ENCODE results near the gene RBM47. TPM values are rescaled to one million over a fixed set of nuclear protein-coding genes. Genes with fewer than 3 reads are reported as not detected.

RBM47 gene
- total and polyA plus RNA-seq, 7 experiments from 2014 or later: 0.17 to 47.2 (median 1.9) TPM

DNA sequence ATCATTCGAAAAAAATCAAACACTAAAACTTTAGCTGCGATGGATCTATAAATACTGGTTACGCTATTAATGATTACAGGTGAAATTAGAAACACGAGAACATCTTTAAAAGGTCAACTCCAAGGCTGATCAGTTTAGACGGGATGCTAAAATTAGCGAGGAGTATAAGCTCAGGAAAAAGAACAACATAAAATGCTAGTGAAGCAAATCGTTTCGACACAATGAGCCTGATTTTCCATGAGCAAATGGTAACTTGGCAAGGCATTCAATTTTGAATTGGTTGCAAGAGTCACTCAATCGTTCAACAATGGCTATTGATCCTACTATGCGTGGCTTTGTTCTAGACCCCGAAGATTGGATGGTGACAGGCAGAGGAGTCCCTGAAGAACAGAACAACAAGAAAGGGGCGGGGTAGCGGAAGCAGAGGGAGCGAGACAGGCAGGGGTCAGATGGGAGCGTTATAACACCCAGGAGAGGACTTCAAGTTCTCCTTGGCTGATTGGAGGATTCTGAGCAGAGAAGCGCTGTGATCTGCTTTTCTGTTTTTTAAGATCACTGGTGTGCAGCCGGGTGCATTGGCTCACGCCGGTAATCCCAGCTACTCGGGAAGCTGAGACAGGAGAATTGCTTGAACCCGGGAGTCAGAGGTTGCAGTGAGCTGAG, 146.5 kb downstream of the RBM47 start:
- no peak for DNase-seq
- POLR2A ChIA-PET: no interaction called here
- H3K27ac ChIP-seq (ENCODE audit: low read depth, low read length): no peak overlapping the region
- peaks cover 0 to 10% (median 0%) of the 10 kb centered on the region in 5 donors for H3K27me3 Mint-ChIP-seq
- no peaks in the 10 kb centered on the region for H3K4me1 ChIP-seq (ENCODE audit: control insufficient read depth in 2 of 2, insufficient read depth in 2 of 2, low read length in 2 of 2)
- peaks cover 0 to 10% (median 0%) of the 10 kb centered on the region in 11 donors for H3K9me3 Mint-ChIP-seq
- peak overlapping the region in 1 of 9 donors; percentile 26 for H3K27ac Mint-ChIP-seq
- ATAC-seq: no peak
- H3K4me3 ChIP-seq (ENCODE audit: low read length): no peak overlapping the region
- H3K4me3 Mint-ChIP-seq: no peak overlapping the region
- no peaks in the 10 kb centered on the region for H3K27me3 ChIP-seq (ENCODE audit: control insufficient read depth in 2 of 2, insufficient read depth in 2 of 2, low read length in 2 of 2)
- CTCF ChIA-PET: interaction anchor here (0.6 kb wide), 1 partner anchor 240 kb away, joined by 3 read pairs; no protein-coding TSS in a partner anchor
- H3K4me1 Mint-ChIP-seq: peaks cover 0 to 8% (median 2%) of the 10 kb centered on the region in 7 donors
- peaks cover 0 to 15% (median 0%) of the 10 kb centered on the region in 5 donors for H3K36me3 Mint-ChIP-seq
- H3K9me3 ChIP-seq (ENCODE audit: control insufficient read depth in 2 of 3, low read length in 3 of 3): no peaks in the 10 kb centered on the region
- intact Hi-C loops (cut with micrococcal nuclease): no loop called here
- no peaks in the 10 kb centered on the region for H3K36me3 ChIP-seq (ENCODE audit: control insufficient read depth in 2 of 3, insufficient read depth in 3 of 3, low read length in 3 of 3)

DNA sequence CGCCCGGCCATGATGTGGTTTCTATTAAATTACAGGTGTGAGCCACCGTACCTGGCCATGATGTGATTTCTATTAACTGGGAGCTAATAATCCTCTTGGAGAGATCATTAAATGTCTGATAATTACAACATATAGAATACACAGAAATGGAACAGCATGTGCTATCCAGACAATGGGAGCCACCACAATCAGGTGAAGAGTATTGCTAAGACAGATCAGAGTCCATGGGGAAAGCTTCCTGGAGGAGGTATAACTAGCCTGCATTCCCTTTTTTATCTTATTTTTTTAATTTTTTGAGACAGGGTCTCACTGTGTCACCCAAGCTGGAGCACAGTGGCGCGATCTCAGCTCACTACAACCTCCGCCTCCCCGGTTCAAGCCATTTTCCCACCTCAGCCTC, 147.7 kb downstream of the RBM47 start:
- Mint-ChIP-seq H3K9me3 (peaks cover 0 to 10% (median 0%) of the 10 kb centered on the region in 11 donors), H3K4me3 (no peak overlapping the region), H3K27ac (no peak overlapping the region), H3K36me3 (peaks cover 0 to 13% (median 0%) of the 10 kb centered on the region in 5 donors), H3K27me3 (peaks cover 0 to 10% (median 0%) of the 10 kb centered on the region in 5 donors), H3K4me1 (peaks cover 0 to 8% (median 2%) of the 10 kb centered on the region in 7 donors)
- Histone ChIP-seq H3K36me3 (ENCODE audit: control insufficient read depth in 2 of 3, insufficient read depth in 3 of 3, low read length in 3 of 3) (no peaks in the 10 kb centered on the region), H3K4me1 (ENCODE audit: control insufficient read depth in 2 of 2, insufficient read depth in 2 of 2, low read length in 2 of 2) (no peaks in the 10 kb centered on the region), H3K27me3 (ENCODE audit: control insufficient read depth in 2 of 2, insufficient read depth in 2 of 2, low read length in 2 of 2) (no peaks in the 10 kb centered on the region), H3K27ac (ENCODE audit: low read depth, low read length) (no peak overlapping the region), H3K4me3 (ENCODE audit: low read length) (no peak overlapping the region), H3K9me3 (ENCODE audit: control insufficient read depth in 2 of 3, low read length in 3 of 3) (no peaks in the 10 kb centered on the region)
- ATAC-seq (no peak), DNase-seq (no peak)
- CTCF ChIA-PET: interaction anchor here (0.5 kb wide), 1 partner anchor 30 kb away, joined by 3 read pairs; no protein-coding TSS in a partner anchor
- intact Hi-C loops (cut with micrococcal nuclease): no loop called here
- POLR2A ChIA-PET: no interaction called here

DNA sequence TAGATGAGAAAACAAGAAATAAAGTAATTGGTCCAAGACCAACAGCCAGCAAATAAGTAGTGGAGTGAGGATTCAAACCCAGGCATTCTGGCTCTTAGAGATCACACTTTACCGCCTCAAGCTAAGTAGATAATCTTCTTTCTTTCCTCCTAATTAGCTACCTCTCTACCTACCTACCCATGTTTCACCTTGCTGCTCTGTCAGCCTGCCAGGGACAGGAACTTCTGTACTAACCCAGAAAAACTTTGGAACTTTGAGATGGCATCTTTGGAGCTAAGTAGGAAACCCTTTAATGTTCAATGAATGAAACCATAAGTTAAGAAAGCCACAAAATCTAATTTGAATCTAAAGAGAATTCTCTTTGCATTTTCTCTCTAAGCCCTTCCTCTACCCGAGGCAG, 149.4 kb downstream of the RBM47 start:
- H3K27ac Mint-ChIP-seq: no peak overlapping the region
- H3K9me3 Mint-ChIP-seq: peaks cover 0 to 2% (median 0%) of the 10 kb centered on the region in 11 donors
- H3K4me3 Mint-ChIP-seq: no peak overlapping the region
- Histone ChIP-seq H3K27ac (ENCODE audit: low read depth, low read length) (no peak overlapping the region), H3K9me3 (ENCODE audit: control insufficient read depth in 2 of 3, low read length in 3 of 3) (no peaks in the 10 kb centered on the region), H3K27me3 (ENCODE audit: control insufficient read depth in 2 of 2, insufficient read depth in 2 of 2, low read length in 2 of 2) (no peaks in the 10 kb centered on the region), H3K36me3 (ENCODE audit: control insufficient read depth in 2 of 3, insufficient read depth in 3 of 3, low read length in 3 of 3) (no peaks in the 10 kb centered on the region), H3K4me1 (ENCODE audit: control insufficient read depth in 2 of 2, insufficient read depth in 2 of 2, low read length in 2 of 2) (no peaks in the 10 kb centered on the region), H3K4me3 (ENCODE audit: low read length) (no peak overlapping the region)
- no peak for ATAC-seq
- intact Hi-C loops (cut with micrococcal nuclease): no loop called here
- ChIA-PET POLR2A (no interaction called here), CTCF (no interaction called here)
- peaks cover 0 to 4% (median 0%) of the 10 kb centered on the region in 5 donors for H3K36me3 Mint-ChIP-seq
- DNase-seq: no peak
- H3K4me1 Mint-ChIP-seq: peaks cover under 1 to 10% (median 5%) of the 10 kb centered on the region in 7 donors
- H3K27me3 Mint-ChIP-seq: peaks cover 0 to 10% (median 0%) of the 10 kb centered on the region in 5 donors

DNA sequence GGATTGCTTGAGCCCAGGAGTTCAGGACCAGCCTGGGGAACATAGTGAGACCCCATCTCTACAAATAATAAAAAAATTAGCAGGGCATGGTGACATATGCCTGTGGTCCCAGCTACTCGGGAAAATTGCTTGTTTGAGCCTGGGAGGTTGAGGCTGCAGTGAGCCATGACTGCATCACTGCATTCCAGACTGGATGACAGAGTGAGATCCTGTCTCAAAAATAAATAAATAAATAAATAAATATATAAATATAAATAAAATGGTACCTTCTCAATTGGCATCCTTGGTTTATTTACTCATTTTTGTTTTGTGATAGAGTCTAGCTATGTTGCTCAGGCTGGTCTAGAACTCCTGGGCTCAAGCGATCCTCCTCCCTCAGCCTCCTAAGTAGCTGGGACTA, 150.3 kb downstream of the RBM47 start:
- POLR2A ChIA-PET: no interaction called here
- no peaks in the 10 kb centered on the region for H3K9me3 ChIP-seq (ENCODE audit: control insufficient read depth in 2 of 3, low read length in 3 of 3)
- H3K4me1 ChIP-seq (ENCODE audit: control insufficient read depth in 2 of 2, insufficient read depth in 2 of 2, low read length in 2 of 2): no peaks in the 10 kb centered on the region
- Mint-ChIP-seq H3K4me1 (peaks cover 2 to 16% (median 8%) of the 10 kb centered on the region in 7 donors), H3K36me3 (no peaks in the 10 kb centered on the region), H3K4me3 (no peak overlapping the region), H3K27me3 (peaks cover 0 to 7% (median 0%) of the 10 kb centered on the region in 5 donors), H3K27ac (no peak overlapping the region), H3K9me3 (peaks cover 0 to 2% (median 0%) of the 10 kb centered on the region in 11 donors)
- intact Hi-C loops (cut with micrococcal nuclease): no loop called here
- no peaks in the 10 kb centered on the region for H3K27me3 ChIP-seq (ENCODE audit: control insufficient read depth in 2 of 2, insufficient read depth in 2 of 2, low read length in 2 of 2)
- H3K27ac ChIP-seq (ENCODE audit: low read depth, low read length): no peak overlapping the region
- CTCF ChIA-PET: no interaction called here
- no peak overlapping the region for H3K4me3 ChIP-seq (ENCODE audit: low read length)
- no peak for ATAC-seq
- DNase-seq: no peak
- H3K36me3 ChIP-seq (ENCODE audit: control insufficient read depth in 2 of 3, insufficient read depth in 3 of 3, low read length in 3 of 3): no peaks in the 10 kb centered on the region

DNA sequence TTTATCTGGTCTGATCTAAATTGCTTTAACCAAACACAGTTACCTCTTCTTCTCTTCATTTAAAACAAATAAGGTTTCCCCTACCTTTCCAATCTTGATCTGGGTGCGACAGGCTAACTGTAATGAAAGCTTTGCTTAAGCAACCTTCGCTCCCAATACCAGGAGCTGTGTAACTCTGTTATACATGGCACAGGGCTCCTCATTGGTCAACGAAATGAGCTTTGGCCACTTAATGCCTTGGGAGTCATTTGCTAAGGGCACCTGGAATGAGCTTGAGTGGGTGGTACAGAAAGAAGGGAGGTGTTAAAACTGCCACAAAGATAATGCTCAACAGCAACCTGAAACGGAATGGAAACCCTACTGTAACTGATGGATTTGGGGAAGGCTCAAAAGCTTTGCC, 154.1 kb downstream of the RBM47 start:
- Mint-ChIP-seq H3K36me3 (no peaks in the 10 kb centered on the region), H3K4me1 (peaks cover 0 to 24% (median 8%) of the 10 kb centered on the region in 7 donors), H3K4me3 (no peak overlapping the region), H3K27ac (no peak overlapping the region), H3K9me3 (peaks cover 0 to 2% (median 0%) of the 10 kb centered on the region in 11 donors), H3K27me3 (peaks cover 0 to 2% (median 0%) of the 10 kb centered on the region in 5 donors)
- Histone ChIP-seq H3K9me3 (ENCODE audit: control insufficient read depth in 2 of 3, low read length in 3 of 3) (no peaks in the 10 kb centered on the region), H3K4me1 (ENCODE audit: control insufficient read depth in 2 of 2, insufficient read depth in 2 of 2, low read length in 2 of 2) (no peaks in the 10 kb centered on the region), H3K4me3 (ENCODE audit: low read length) (no peak overlapping the region), H3K27me3 (ENCODE audit: control insufficient read depth in 2 of 2, insufficient read depth in 2 of 2, low read length in 2 of 2) (no peaks in the 10 kb centered on the region), H3K36me3 (ENCODE audit: control insufficient read depth in 2 of 3, insufficient read depth in 3 of 3, low read length in 3 of 3) (no peaks in the 10 kb centered on the region), H3K27ac (ENCODE audit: low read depth, low read length) (no peak overlapping the region)
- intact Hi-C loops (cut with micrococcal nuclease): no loop called here
- ChIA-PET CTCF (no interaction called here), POLR2A (no interaction called here)
- DNase-seq (no peak), ATAC-seq (no peak)

DNA sequence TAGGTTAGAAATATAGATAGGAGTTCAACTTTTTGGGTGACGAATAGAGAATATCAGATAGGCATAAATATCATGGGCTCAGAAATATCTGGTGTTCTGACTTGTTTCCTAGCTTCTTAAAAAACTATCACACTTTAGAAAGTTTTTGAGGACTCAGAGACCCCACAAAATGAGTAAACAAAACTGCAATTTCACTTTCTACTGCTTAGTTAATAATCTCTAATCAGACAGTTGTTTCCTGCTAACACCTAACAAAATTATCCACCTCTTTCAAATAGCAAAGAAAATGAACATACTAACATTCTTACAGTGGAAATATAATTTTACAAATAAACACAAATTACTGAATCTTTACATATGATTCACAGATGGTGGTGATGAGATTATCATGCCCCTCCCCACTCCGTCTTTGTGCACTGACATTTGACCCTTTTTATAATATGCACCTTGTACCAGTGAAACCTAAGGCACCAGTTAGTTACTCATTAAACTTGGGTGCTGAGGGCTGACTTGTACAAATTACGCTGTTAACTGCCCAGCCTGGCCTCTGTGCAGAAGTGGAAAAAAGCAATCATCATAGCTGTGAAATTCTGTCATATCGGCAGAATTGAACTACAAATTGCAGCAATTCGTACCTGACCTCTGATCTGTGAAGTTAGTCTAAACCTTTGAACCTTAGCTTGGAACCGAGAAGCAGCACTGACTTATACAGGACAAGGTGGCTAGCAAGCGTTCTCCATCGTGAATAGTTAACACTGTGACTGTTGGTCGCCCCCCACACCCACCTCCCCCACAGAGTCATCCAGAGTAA, 155.9 kb downstream of the RBM47 start:
- Mint-ChIP-seq H3K36me3 (no peaks in the 10 kb centered on the region), H3K4me3 (no peak overlapping the region), H3K27me3 (no peaks in the 10 kb centered on the region), H3K4me1 (peaks cover 0 to 22% (median 8%) of the 10 kb centered on the region in 7 donors), H3K9me3 (no peaks in the 10 kb centered on the region), H3K27ac (no peak overlapping the region)
- ChIA-PET CTCF (no interaction called here), POLR2A (no interaction called here)
- Histone ChIP-seq H3K4me3 (ENCODE audit: low read length) (no peak overlapping the region), H3K4me1 (ENCODE audit: control insufficient read depth in 2 of 2, insufficient read depth in 2 of 2, low read length in 2 of 2) (no peaks in the 10 kb centered on the region), H3K27me3 (ENCODE audit: control insufficient read depth in 2 of 2, insufficient read depth in 2 of 2, low read length in 2 of 2) (no peaks in the 10 kb centered on the region), H3K27ac (ENCODE audit: low read depth, low read length) (no peak overlapping the region), H3K9me3 (ENCODE audit: control insufficient read depth in 2 of 3, low read length in 3 of 3) (no peaks in the 10 kb centered on the region), H3K36me3 (ENCODE audit: control insufficient read depth in 2 of 3, insufficient read depth in 3 of 3, low read length in 3 of 3) (no peaks in the 10 kb centered on the region)
- no peak for DNase-seq
- ATAC-seq: no peak
- intact Hi-C loops (cut with micrococcal nuclease): no loop called here

Data from naive thymus-derived CD4-positive, alpha-beta T cell (primary cell).